ENCODE results near the gene PLD1. TPM values are rescaled to one million over a fixed set of nuclear protein-coding genes. Genes with fewer than 3 reads are reported as not detected.

PLD1 gene
- total RNA-seq, 6 donors from 2014 or later, result 11.2 to 47.1 (median 15.6) TPM

DNA sequence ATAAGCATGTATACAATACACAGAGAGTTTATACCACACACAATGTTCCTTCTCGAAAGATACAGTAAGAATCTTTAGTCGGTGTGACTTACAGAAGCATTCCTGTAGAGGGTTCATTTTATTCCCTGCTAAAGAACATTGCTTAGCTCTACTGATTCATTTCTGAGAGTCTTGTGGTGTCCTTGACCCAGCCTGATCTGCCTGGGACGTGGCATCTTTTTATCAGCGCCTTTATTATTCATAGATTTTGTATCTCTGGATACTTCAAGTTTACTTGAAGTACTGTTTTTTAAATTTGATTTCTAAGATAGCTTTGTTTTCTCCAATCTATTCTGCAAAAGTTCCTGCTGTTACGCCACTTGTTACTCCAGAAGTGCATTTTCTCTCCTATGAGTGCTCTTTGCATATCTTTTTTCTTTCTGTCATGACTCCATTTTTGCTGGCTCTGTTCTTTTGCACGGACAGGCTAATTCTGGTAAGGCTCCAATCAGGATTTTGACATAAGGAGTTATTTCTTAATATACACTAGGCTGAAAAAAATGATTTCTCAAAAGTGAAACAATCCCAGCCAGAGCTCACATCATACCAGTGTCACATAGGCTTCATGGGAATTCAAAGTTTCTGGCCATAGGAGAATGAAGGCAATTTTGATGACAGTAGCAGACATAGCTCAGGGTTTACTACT, 235.6 kb downstream of the PLD1 start:
- Histone ChIP-seq H3K27ac (no peak overlapping the region), H3K27me3 (no peaks in the 10 kb centered on the region), H3K4me3 (no peak overlapping the region), H3K4me1 (peaks cover 0 to 4% (median 0%) of the 10 kb centered on the region in 4 donors), H3K9me3 (no peaks in the 10 kb centered on the region), H3K36me3 (no peaks in the 10 kb centered on the region)
- ATAC-seq (ENCODE audit: low FRiP score in 2 of 2), result no peak
- DNase-seq, result no peak
- TF ChIP-seq CTCF (IDR thresholded peaks at IDR 0.05), result no peak
- 69 to 78% methylated on average over 6 of the region's 6 CpGs for WGBS, 2 donors

- no peak overlapping the region for H3K27ac ChIP-seq
- TF ChIP-seq CTCF (IDR thresholded peaks at IDR 0.05), result no peak
- TF ChIP-seq EP300 (IDR thresholded peaks at IDR 0.05), result no peak
- TF ChIP-seq POLR2AphosphoS5 (IDR thresholded peaks at IDR 0.05), result no peak
- TF ChIP-seq POLR2A (IDR thresholded peaks at IDR 0.05), result no peak
- ATAC-seq (ENCODE audit: low FRiP score in 2 of 2), result peak in 1 of 2 donors; percentile 10
- peaks cover 0 to 24% (median 13%) of the 10 kb centered on the region in 4 donors for H3K4me1 ChIP-seq
- H3K27me3 ChIP-seq, result no peaks in the 10 kb centered on the region
- no peaks in the 10 kb centered on the region for H3K36me3 ChIP-seq
- no peak overlapping the region for H3K4me3 ChIP-seq
- no peak for DNase-seq
- no peaks in the 10 kb centered on the region for H3K9me3 ChIP-seq
- WGBS, 2 donors, result 78 to 94% methylated on average over 7 of the region's 7 CpGs
These were observed 240.6 kb downstream of the PLD1 start for GRCh38 chr3:171569571-171570132.

- Histone ChIP-seq H3K4me3 (no peak overlapping the region), H3K27me3 (no peaks in the 10 kb centered on the region), H3K27ac (no peak overlapping the region), H3K36me3 (no peaks in the 10 kb centered on the region), H3K4me1 (peaks cover 0 to 24% (median 13%) of the 10 kb centered on the region in 4 donors), H3K9me3 (no peaks in the 10 kb centered on the region)
- ATAC-seq (ENCODE audit: low FRiP score in 2 of 2) (no peak), DNase-seq (no peak)
- TF ChIP-seq POLR2AphosphoS5 (IDR thresholded peaks at IDR 0.05), result no peak
- TF ChIP-seq EP300 (IDR thresholded peaks at IDR 0.05), result no peak
- TF ChIP-seq CTCF (IDR thresholded peaks at IDR 0.05), result no peak
- TF ChIP-seq POLR2A (IDR thresholded peaks at IDR 0.05), result no peak
These were observed 241.5 kb downstream of the PLD1 start for GRCh38 chr3:171568766-171569165.

- Histone ChIP-seq H3K27ac (no peak overlapping the region), H3K36me3 (no peaks in the 10 kb centered on the region), H3K9me3 (no peaks in the 10 kb centered on the region), H3K27me3 (no peaks in the 10 kb centered on the region), H3K4me1 (peaks cover 0 to 24% (median 13%) of the 10 kb centered on the region in 4 donors), H3K4me3 (no peak overlapping the region)
- ATAC-seq (ENCODE audit: low FRiP score in 2 of 2) (peak in 1 of 2 donors; percentile 80), DNase-seq (no peak)
- WGBS, 2 donors, result 4 to 7% methylated on average over 4 of the region's 4 CpGs
- TF ChIP-seq CTCF (IDR thresholded peaks at IDR 0.05) (peak; percentile 53 to 80 (median 74)), POLR2AphosphoS5 (IDR thresholded peaks at IDR 0.05) (no peak)
These were observed 243.4 kb downstream of the PLD1 start for GRCh38 chr3:171566803-171567422.
